GM23338 (cell line): ENCODE data around the gene PTPRO.

Experiments
- EZH2phosphoT487 ChIP-seq: fragments of 200-600 bp; sonication (generic); IDR thresholded peaks from one replicate; pipeline ENCODE4 v1.8.1; 2018; ENCODE audit warnings: antibody characterized with exemption; ENCODE audit not compliant: unreplicated experiment
- POLR2AphosphoS5 ChIP-seq: IDR thresholded peaks from 2 replicates; pipeline ENCODE4 v1.6.1; 2016; ENCODE audit warnings: antibody characterized with exemption, low read depth
- TF ChIP-seq, protein P1 (sequence below), 2 experiments: fragments of 200-600 bp in 1 of 2; sonication (generic) in 1 of 2; conservative IDR thresholded peaks; 2 replicates each; pipeline versions ENCODE4 v1.5.1 to v1.6.1; 2016 to 2017; ENCODE audit warnings: antibody characterized with exemption in 2 of 2, low read depth in 2 of 2, mild to moderate bottlenecking in 2 of 2, moderate library complexity in 1 of 2

DNA sequence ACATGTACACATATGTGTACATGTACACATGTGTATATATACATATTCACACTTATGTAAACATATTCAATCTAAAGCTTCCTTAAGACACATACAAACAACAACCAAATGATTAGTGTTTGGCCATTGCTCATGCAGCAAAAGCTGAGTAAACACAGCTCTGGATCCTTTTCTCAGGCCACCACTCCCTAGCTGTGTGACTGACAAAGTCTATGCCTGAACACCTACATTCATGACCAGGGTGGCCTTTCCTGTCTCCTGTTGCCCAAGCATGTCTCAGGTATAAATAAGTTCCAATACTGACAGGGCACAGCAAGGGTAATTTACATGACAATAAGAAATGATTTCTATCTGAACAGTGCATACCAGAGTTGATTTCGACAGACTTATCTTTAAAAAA, 1.4 kb upstream of the PTPRO start:
- TF ChIP-seq POLR2AphosphoS5 (no peak), EZH2phosphoT487 (no peak)
- TF ChIP-seq, protein P1, sequence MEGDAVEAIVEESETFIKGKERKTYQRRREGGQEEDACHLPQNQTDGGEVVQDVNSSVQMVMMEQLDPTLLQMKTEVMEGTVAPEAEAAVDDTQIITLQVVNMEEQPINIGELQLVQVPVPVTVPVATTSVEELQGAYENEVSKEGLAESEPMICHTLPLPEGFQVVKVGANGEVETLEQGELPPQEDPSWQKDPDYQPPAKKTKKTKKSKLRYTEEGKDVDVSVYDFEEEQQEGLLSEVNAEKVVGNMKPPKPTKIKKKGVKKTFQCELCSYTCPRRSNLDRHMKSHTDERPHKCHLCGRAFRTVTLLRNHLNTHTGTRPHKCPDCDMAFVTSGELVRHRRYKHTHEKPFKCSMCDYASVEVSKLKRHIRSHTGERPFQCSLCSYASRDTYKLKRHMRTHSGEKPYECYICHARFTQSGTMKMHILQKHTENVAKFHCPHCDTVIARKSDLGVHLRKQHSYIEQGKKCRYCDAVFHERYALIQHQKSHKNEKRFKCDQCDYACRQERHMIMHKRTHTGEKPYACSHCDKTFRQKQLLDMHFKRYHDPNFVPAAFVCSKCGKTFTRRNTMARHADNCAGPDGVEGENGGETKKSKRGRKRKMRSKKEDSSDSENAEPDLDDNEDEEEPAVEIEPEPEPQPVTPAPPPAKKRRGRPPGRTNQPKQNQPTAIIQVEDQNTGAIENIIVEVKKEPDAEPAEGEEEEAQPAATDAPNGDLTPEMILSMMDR (conservative IDR thresholded peaks at IDR 0.05; ENCODE audit: low read depth in 2 of 2) = no peak
